Astrocyte of the spinal cord (primary cell): Measurements from ENCODE around the gene RHOU.

ENCODE experiments used
- DNase-seq: peaks from one replicate; pipeline ENCODE4 v3.0.0; 2011; ENCODE audit warnings: low read depth, low spot score
- H3K4me3 ChIP-seq: 2 replicates; pipeline ENCODE4 v1.5.1; 2011; ENCODE audit warnings: low read depth, mild to moderate bottlenecking, low read length, moderate library complexity
- in situ Hi-C: cut with HindIII; loops from 2 replicates; pipeline ENCODE4 v1.10.0; 2017; ENCODE audit warnings: low sequenced_read_pairs
- TF ChIP-seq, protein P1 (sequence below): IDR thresholded peaks from 2 replicates; pipeline ENCODE4 v1.5.1; 2012; ENCODE audit warnings: low read depth, mild to moderate bottlenecking, low read length, inconsistent platforms

The RHOU gene

DNA sequence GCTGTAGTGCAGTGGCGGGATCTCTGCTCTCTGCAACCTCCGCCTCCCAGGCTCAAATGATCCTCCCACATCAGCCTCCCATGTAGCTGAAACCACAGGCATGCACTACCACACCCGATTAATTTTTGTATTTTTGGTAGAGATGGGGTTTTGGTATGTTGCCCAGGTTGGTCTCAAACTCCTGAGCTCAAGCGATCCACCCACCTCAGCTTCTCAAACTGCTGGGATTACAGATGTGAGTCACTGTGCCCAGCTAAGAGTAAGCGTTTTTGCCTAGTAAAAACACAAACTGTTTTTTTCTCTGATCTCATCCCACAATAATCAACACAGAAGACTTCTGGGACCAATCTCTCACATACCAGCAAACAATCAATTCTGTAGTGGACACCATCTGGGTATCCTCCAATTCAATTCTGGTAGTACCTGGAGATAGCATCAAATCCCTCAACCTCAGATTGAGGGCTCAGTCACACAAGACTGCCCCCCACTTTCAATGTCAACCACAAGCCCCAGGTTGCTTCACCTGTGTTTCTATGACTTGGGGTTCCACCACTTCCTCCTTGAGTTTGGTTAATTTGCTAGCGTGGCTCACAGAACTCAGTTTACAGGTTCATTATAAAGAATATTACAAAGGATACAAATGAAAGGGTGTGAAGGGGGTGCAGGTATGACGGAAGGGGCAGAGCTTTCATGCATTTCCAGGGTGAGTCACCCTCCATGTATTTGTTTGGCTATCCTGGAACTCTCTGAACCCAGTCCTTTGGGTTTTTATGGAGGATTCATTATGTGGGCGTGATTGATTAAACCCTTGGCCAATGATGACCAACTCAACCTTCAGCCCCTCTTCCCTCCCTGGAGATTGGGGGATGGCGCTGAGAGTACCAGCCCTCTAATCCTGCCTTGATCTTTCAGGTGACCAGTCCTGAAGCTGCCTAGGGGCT lies 40.0 kb upstream of the RHOU start:
- TF ChIP-seq, protein P1, sequence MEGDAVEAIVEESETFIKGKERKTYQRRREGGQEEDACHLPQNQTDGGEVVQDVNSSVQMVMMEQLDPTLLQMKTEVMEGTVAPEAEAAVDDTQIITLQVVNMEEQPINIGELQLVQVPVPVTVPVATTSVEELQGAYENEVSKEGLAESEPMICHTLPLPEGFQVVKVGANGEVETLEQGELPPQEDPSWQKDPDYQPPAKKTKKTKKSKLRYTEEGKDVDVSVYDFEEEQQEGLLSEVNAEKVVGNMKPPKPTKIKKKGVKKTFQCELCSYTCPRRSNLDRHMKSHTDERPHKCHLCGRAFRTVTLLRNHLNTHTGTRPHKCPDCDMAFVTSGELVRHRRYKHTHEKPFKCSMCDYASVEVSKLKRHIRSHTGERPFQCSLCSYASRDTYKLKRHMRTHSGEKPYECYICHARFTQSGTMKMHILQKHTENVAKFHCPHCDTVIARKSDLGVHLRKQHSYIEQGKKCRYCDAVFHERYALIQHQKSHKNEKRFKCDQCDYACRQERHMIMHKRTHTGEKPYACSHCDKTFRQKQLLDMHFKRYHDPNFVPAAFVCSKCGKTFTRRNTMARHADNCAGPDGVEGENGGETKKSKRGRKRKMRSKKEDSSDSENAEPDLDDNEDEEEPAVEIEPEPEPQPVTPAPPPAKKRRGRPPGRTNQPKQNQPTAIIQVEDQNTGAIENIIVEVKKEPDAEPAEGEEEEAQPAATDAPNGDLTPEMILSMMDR = no peak
- in situ Hi-C loops = no loop called here
- no peak for DNase-seq
- H3K4me3 ChIP-seq = no peak overlapping the region

DNA sequence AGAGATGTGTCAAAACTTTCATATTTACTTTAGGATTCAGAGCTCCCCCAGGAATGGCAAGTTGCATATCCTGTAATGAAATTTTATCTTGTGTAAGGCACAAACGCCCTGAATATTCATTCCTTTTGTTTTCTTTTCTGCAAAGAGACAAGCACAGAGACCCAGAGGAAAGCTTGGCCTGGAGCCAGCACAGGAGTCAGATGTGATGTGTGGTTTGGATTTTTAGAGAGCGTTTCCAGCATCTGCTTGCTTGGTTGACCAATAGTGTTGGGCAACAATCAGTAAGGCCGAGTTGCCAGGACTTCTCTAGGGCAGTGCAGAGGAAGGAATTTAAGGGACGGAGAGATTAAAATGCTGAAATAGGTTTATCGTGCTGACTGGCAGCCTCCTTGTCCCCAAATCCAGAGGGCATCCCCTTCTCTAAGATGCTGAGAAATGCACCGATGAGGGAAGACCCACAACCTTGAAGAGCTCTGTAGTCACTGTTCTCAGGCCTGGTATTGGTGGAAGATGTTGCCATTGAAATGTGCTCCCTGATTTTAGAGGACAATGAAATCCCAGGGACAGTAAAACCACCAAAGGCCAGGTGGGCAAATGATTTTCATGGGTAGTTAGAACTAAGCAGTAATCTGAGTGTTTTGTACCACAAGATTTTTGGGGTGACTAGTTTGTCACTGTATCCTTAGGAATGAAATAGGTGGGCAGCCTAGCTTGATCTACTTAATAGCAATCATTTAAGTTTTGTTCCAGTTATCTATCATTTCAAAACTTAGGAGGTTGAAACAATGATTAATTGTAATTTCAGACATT lies 37.9 kb upstream of the RHOU start:
- TF ChIP-seq, protein P1 = no peak
- in situ Hi-C loops = no loop called here
- H3K4me3 ChIP-seq = no peak overlapping the region
- peak; percentile 22 for DNase-seq

DNA sequence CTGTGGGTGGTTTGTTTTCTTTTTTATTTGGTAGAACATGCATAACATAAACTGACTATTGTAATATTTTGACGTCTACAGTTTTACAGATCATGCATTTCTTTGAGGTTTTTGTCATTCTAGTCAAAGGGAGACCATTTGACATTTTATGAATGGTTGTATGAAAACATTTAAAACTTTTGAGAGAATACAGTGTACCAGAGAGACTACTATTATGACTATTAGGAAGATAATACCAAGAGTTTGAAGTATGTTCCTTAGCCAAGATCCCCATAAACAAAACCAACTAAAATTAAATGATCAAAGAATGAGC lies 37.3 kb upstream of the RHOU start:
- TF ChIP-seq, protein P1 = no peak
- no peak overlapping the region for H3K4me3 ChIP-seq
- DNase-seq = no peak
- in situ Hi-C loops = no loop called here

DNA sequence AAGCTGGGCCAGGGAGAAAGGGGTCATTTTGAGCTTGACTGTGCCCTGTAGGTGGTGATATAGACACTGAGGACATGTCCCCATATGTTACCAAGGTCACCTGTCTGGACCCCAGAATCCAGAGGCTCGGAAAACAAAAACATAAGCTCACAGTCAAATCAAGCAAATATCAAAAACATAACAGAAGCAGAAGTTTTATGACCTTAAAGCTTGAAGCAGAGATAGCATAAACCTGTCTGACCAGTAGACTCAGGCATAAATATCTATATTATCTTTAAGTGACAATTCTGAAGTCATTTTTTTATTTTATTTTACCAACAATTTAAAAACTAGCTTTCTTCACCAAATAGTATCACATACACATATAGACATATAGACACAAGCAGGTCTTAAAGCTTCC lies 32.8 kb upstream of the RHOU start:
- no peak overlapping the region for H3K4me3 ChIP-seq
- in situ Hi-C loops = no loop called here
- no peak for DNase-seq
- TF ChIP-seq, protein P1 = no peak

DNA sequence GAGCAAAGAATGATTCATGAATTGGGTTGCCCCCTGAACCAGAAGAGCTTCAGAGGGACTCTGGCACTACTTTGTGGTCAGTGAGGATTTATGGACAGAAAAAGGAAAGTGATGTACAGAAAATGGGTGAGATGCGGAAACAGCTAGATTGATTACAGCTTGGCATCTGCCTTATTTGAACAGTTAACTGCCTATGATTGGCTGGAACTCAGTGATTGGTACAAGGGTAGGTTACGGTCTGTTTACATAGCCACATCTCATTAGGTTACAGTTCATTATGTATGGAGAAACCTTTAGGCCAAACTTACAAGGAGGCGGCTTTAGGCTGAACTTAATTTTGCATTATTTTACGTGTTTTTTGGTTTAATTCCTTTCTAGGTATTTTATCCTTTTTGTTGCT lies 29.0 kb upstream of the RHOU start:
- no peak overlapping the region for H3K4me3 ChIP-seq
- DNase-seq = no peak
- TF ChIP-seq, protein P1 = no peak
- in situ Hi-C loops = no loop called here

DNA sequence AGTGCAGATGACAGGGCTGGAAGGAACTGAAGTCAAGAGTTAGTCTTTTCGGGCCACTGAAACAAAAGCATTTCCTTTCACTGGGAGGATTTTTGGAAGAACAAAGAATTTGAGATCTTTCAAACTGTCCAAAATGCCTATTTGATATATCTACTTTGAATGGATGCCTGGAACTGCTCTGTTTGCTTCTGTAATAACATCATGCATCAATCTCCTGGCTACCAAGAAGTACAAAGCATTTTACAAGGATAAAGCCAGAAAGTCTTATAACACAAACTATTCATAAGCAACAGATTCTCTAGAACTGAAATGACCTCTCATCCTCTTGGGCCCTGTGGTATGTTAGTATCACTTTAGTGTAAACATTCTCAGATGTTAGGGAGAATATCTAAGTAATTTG lies 18.2 kb upstream of the RHOU start:
- no peak for DNase-seq
- TF ChIP-seq, protein P1 = no peak
- in situ Hi-C loops = no loop called here
- no peak overlapping the region for H3K4me3 ChIP-seq
